Lower leg skin (tissue), 4 donors: Measurements from ENCODE around the gene LIMS2. TPM values are rescaled to one million over a fixed set of nuclear protein-coding genes. Genes with fewer than 3 reads are reported as not detected.

ENCODE experiments used
- DNase-seq, 2 donors: peaks; one replicate each; pipeline ENCODE4 v3.0.0-alpha.2; 2019; ENCODE audit warnings: low spot score in 2 of 2
- H3K4me3 ChIP-seq: fragments of 200-600 bp; sonication (generic); 2 replicates; pipeline ENCODE4 v1.5.1; 2017; ENCODE audit warnings: mild to moderate bottlenecking, low read depth; ENCODE audit not compliant: poor library complexity, severe bottlenecking
- POLR2A ChIP-seq, 2 donors: fragments of 450-650 bp; IDR thresholded peaks; one replicate each; pipeline ENCODE4 v1.6.1; 2016 to 2017; ENCODE audit warnings: antibody characterized with exemption in 2 of 2, mild to moderate bottlenecking in 1 of 2, moderate library complexity in 1 of 2
- WGBS, 2 donors: methylation state at CpG; one replicate each; pipeline ENCODE4 v1.1.5; 2018; 5-methylcytosine and 5-hydroxymethylcytosine counted together
- intact Hi-C: fragments of 100-400 bp; cut with DNase I; formaldehyde crosslinking; loops from one replicate; pipeline ENCODE4 v1.15.0; 2023; ENCODE audit warnings: low total_unique reads
- total RNA-seq, 4 donors: library from RNA; depleted of rRNA; stranded (reverse); fragments of >200 nt; gene quantifications; one replicate each; pipeline ENCODE4 v1.1.0, GENCODE V29; 2016
- TF ChIP-seq, protein P1 (sequence below), 3 donors: fragments of 450-650 bp; IDR thresholded peaks; one replicate each; pipeline ENCODE4 v1.5.1; 2016; ENCODE audit warnings: antibody characterized with exemption in 3 of 3, mild to moderate bottlenecking in 3 of 3, moderate library complexity in 2 of 3

The LIMS2 gene
- total RNA-seq, 4 donors from 2014 or later = 7.5 to 19.4 (median 11.4) TPM

DNA sequence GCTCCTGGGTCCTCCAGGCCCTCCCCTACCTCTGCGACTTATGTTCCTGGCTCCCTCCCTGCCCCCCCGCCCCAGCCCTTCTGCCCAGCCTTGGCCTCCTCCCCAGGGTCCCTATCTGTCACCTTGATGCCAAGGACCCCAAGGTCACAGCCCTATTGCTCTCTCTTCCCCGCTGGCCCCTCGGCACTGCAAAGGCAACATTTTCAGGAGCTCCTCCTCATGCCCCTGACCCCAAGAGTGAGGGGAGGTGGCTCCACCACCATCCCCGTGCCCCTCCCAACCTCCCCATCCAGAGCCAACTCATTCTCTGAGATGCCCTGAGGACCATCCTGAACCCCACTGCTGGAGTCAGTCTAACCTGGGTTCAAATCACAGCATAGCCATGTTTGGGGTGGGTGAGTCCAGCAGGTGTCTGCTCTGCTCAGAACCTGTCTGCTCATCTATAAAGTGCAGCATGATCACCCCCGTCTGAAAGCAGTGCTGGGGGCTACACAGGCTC is 11.7 kb downstream of the LIMS2 start:
- intact Hi-C loops = no loop called here
- 72 to 78% methylated on average over 6 of the region's 6 CpGs for WGBS, 2 donors
- H3K4me3 ChIP-seq = no peak overlapping the region

DNA sequence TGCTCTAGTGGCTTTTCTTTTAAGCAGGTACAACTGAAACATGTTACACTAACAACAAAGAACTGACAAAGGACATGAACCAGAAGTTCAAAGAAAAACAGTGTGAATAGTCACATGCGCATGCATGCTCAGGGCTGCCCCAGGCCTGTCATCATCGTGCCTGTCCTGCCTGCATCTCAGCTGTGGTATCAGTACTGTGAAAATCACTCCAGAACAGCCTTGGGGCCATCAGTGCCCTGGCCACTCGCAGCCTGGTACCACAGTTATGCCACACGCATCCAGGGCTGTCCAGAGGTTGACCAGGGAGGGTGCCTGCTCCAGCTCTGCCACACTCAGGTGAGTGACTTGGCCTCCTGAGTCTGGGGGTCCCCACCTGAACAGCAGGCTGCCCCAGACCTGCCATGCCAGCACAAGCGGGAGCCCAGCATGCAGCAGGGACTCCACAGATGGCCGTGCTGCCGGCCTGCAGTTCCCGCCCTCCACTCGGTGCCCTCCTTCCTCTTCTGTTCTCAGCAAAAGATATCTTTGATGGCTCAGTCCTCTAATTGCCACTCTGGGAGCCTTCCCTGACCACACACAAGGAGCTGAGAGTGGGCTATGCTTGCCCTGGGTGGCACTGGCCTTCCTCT is 12.3 kb downstream of the LIMS2 start:
- no peak for TF ChIP-seq POLR2A (IDR thresholded peaks at IDR 0.05)
- TF ChIP-seq, protein P1, sequence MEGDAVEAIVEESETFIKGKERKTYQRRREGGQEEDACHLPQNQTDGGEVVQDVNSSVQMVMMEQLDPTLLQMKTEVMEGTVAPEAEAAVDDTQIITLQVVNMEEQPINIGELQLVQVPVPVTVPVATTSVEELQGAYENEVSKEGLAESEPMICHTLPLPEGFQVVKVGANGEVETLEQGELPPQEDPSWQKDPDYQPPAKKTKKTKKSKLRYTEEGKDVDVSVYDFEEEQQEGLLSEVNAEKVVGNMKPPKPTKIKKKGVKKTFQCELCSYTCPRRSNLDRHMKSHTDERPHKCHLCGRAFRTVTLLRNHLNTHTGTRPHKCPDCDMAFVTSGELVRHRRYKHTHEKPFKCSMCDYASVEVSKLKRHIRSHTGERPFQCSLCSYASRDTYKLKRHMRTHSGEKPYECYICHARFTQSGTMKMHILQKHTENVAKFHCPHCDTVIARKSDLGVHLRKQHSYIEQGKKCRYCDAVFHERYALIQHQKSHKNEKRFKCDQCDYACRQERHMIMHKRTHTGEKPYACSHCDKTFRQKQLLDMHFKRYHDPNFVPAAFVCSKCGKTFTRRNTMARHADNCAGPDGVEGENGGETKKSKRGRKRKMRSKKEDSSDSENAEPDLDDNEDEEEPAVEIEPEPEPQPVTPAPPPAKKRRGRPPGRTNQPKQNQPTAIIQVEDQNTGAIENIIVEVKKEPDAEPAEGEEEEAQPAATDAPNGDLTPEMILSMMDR (IDR thresholded peaks at IDR 0.05) = no peak
- H3K4me3 ChIP-seq = no peak overlapping the region
- intact Hi-C loops = no loop called here
- WGBS, 2 donors = 40 to 59% methylated on average over 8 to 9 of the region's 9 CpGs
- no peak for DNase-seq

More for the DNA sequence above, 11.7 kb downstream of the LIMS2 start:
- peak in 1 of 2 donors; percentile 81 for DNase-seq
- TF ChIP-seq, protein P1 (IDR thresholded peaks at IDR 0.05) = no peak
- no peak for TF ChIP-seq POLR2A (IDR thresholded peaks at IDR 0.05)

DNA sequence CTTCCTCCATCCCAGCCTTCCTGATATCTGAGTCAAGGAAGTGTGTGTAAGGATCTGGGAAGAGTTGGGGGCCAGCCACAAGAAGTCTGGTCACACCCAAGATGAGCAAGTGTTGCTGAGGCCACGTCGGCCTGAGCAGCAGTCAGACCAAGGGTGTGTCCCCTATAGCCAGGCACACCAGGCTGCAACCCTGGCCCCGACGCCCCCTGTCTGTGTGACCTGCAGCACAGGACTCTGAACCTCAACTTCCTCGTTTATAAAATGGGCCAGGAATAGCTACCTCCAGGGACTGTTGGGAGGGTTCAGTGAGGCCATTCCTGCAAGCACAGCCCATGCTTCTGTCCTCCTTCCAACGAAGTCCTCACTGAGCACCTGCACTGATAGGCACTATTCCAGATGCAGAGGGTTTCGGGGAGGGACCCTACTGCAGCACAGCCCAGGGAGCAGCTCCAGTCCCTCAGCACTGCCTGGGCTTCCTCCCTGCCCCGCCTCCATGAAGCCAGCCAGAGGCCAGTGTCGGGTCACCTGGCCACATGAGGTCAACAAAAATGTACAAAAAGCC is 13.3 kb downstream of the LIMS2 start:
- no peak overlapping the region for H3K4me3 ChIP-seq
- TF ChIP-seq, protein P1 (IDR thresholded peaks at IDR 0.05) = no peak
- TF ChIP-seq POLR2A (IDR thresholded peaks at IDR 0.05) = no peak
- WGBS, 2 donors = 39 to 49% methylated on average over 9 of the region's 9 CpGs
- no peak for DNase-seq
- intact Hi-C loops = no loop called here

DNA sequence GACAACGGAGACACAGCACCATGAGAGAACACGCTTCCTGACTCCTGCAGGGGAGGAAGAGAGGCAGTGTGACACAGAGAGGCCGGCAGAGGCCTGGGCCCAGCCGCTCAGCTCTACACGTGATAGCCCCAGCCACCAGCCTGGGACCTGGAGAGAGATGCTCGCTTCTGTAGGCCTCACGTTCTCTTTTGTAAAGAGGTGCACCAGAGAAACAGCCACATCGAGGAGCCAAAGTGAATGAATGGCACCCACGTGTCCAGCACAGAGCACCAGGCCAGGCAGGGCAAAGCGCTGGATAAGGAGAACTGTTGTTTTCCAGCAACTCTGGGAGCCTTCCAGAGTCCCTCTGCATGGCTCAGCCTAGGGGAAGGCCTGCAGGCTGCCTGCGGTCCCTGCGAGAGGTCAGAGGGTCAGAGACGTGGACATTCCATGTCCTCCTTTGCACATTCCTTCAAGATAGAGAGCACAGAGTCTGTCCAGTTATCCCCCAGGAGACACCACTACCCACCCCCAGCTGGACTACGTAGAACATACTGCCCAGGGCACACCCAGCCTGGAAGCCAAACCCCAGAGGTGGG is 14.2 kb downstream of the LIMS2 start:
- intact Hi-C loops = no loop called here
- WGBS, 2 donors = 86 to 87% methylated on average over 9 to 14 of the region's 14 CpGs
- no peak for TF ChIP-seq POLR2A (IDR thresholded peaks at IDR 0.05)
- TF ChIP-seq, protein P1 (IDR thresholded peaks at IDR 0.05) = no peak
- DNase-seq = no peak
- no peak overlapping the region for H3K4me3 ChIP-seq

DNA sequence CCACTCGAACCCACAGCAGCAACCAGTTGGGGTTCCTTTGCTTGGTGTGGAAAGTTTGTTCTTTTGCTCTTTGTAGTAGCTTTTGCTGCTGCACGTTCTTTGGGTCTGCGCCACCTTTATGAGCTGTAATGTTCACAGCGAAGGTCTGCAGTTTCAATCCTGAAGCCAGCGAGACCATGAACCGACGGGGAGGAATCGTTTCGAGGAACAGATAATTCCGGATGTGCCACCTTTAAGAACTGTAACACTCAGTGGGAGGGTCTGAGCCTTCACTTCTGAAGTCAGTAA is 15.1 kb downstream of the LIMS2 start:
- H3K4me3 ChIP-seq = no peak overlapping the region
- no peak for TF ChIP-seq POLR2A (IDR thresholded peaks at IDR 0.05)
- TF ChIP-seq, protein P1 (IDR thresholded peaks at IDR 0.05) = no peak
- WGBS, 2 donors = 90% methylated on average over 10 of the region's 10 CpGs
- intact Hi-C loops = no loop called here
- no peak for DNase-seq
